Neural cell (in vitro differentiated cells): ENCODE results near the gene GLRB.

Experiments
- CTCF ChIP-seq: fragments of 450-650 bp; IDR thresholded peaks from 2 replicates; pipeline ENCODE4 v1.5.1; 2014; ENCODE audit warnings: antibody characterized with exemption, mild to moderate bottlenecking, moderate library complexity; ENCODE audit not compliant: poor library complexity, severe bottlenecking
- EP300 ChIP-seq: fragments of 450-650 bp; conservative IDR thresholded peaks from 2 replicates; pipeline ENCODE4 v1.6.1; 2014; ENCODE audit warnings: antibody characterized with exemption, mild to moderate bottlenecking, moderate library complexity; ENCODE audit not compliant: poor library complexity, severe bottlenecking
- EZH2 ChIP-seq: fragments of 200-600, 300-800 bp; shearing (Covaris generic), sonication (generic); IDR thresholded peaks from 2 replicates; pipeline ENCODE4 v1.6.1; 2014; ENCODE audit warnings: antibody characterized with exemption, low read length, borderline replicate concordance, mild to moderate bottlenecking; ENCODE audit not compliant: insufficient read depth, poor library complexity, severe bottlenecking

GRCh38 chr4:157072002-157072401 lies 3.9 kb upstream of the GLRB start:
- TF ChIP-seq CTCF (no peak), EZH2 (no peak), EP300 (no peak)
